Dermis blood vessel endothelial cell (primary cell): Measurements from ENCODE around the gene ONECUT3. TPM values are rescaled to one million over a fixed set of nuclear protein-coding genes. Genes with fewer than 3 reads are reported as not detected.

Source experiments
- DNase-seq: peaks from one replicate; pipeline ENCODE4 v3.0.0; 2010
- total RNA-seq: library from RNA; depleted of rRNA; stranded (reverse); fragments of >200 nt; gene quantifications from 2 replicates; pipeline ENCODE4 v1.2.3, GENCODE V29; 2014

The ONECUT3 gene
- total RNA-seq, 1 donor from 2014 or later, result not detected

- DNase-seq, result no peak
These were observed 63.4 kb downstream of the ONECUT3 start for GRCh38 chr19:1816530-1817298.

- DNase-seq, result no peak
These were observed 64.4 kb downstream of the ONECUT3 start for GRCh38 chr19:1817553-1818179.

- no peak for DNase-seq
These were observed 65.4 kb downstream of the ONECUT3 start for GRCh38 chr19:1818549-1819195.

- no peak for DNase-seq
These were observed 66.3 kb downstream of the ONECUT3 start for GRCh38 chr19:1819341-1820255.

GRCh38 chr19:1822210-1822609, 68.9 kb downstream of the ONECUT3 start:
- DNase-seq, result no peak

GRCh38 chr19:1823020-1823419, 69.7 kb downstream of the ONECUT3 start:
- no peak for DNase-seq

GRCh38 chr19:1823539-1824251, 70.4 kb downstream of the ONECUT3 start:
- no peak for DNase-seq

- DNase-seq, result no peak
These were observed 70.9 kb downstream of the ONECUT3 start for GRCh38 chr19:1824252-1824622.

GRCh38 chr19:1825909-1826556, 72.7 kb downstream of the ONECUT3 start:
- DNase-seq, result peak; percentile 80

- DNase-seq, result no peak
These were observed 73.5 kb downstream of the ONECUT3 start for GRCh38 chr19:1826557-1827521.

- DNase-seq, result no peak
These were observed 74.4 kb downstream of the ONECUT3 start for GRCh38 chr19:1827566-1828278.

- DNase-seq, result no peak
These were observed 75.3 kb downstream of the ONECUT3 start for GRCh38 chr19:1828279-1829238.

- no peak for DNase-seq
These were observed 76.7 kb downstream of the ONECUT3 start for GRCh38 chr19:1829958-1830357.

GRCh38 chr19:1830568-1830967, 77.3 kb downstream of the ONECUT3 start:
- DNase-seq, result no peak
